ENCODE measurements around the gene PDGFD.

PDGFD gene

GRCh38 chr11:103928040-103928801 lies 235.7 kb downstream of the PDGFD start:
- intact Hi-C loops (cut with DNase I): no loop called here
- no peak for DNase-seq

GRCh38 chr11:103927535-103927934 lies 236.4 kb downstream of the PDGFD start:
- no peak for DNase-seq
- intact Hi-C loops (cut with DNase I): no loop called here

GRCh38 chr11:103926990-103927389 lies 237.0 kb downstream of the PDGFD start:
- no peak for DNase-seq
- intact Hi-C loops (cut with DNase I): no loop called here

- intact Hi-C loops (cut with DNase I): no loop called here
- no peak for DNase-seq
Measured at GRCh38 chr11:103924166-103925013, 239.6 kb downstream of the PDGFD start.

GRCh38 chr11:103923451-103923931 lies 240.5 kb downstream of the PDGFD start:
- DNase-seq: no peak
- intact Hi-C loops (cut with DNase I): no loop called here

GRCh38 chr11:103920933-103921332 lies 243.0 kb downstream of the PDGFD start:
- intact Hi-C loops (cut with DNase I): no loop called here
- DNase-seq: no peak

- intact Hi-C loops (cut with DNase I): no loop called here
- no peak for DNase-seq
Measured at GRCh38 chr11:103920449-103920848, 243.5 kb downstream of the PDGFD start.

- intact Hi-C loops (cut with DNase I): no loop called here
- no peak for DNase-seq
Measured at GRCh38 chr11:103910721-103911120, 253.2 kb downstream of the PDGFD start.

- intact Hi-C loops (cut with DNase I): no loop called here
- DNase-seq: no peak
Measured at GRCh38 chr11:103907548-103908455, 256.1 kb downstream of the PDGFD start.

GRCh38 chr11:103907136-103907535 lies 256.8 kb downstream of the PDGFD start:
- no peak for DNase-seq
- intact Hi-C loops (cut with DNase I): no loop called here

- DNase-seq: no peak
- intact Hi-C loops (cut with DNase I): no loop called here
Measured at GRCh38 chr11:103906291-103906867, 257.6 kb downstream of the PDGFD start.

- intact Hi-C loops (cut with DNase I): no loop called here
- no peak for DNase-seq
Measured at GRCh38 chr11:103904324-103904667, 259.7 kb downstream of the PDGFD start.

GRCh38 chr11:103903621-103904323 lies 260.2 kb downstream of the PDGFD start:
- no peak for DNase-seq
- intact Hi-C loops (cut with DNase I): no loop called here

- intact Hi-C loops (cut with DNase I): no loop called here
- no peak for DNase-seq
Measured at GRCh38 chr11:103902994-103903393, 261.0 kb downstream of the PDGFD start.

GRCh38 chr11:103901656-103902055 lies 262.3 kb downstream of the PDGFD start:
- DNase-seq: no peak
- intact Hi-C loops (cut with DNase I): no loop called here

GRCh38 chr11:103898577-103899336 lies 265.2 kb downstream of the PDGFD start:
- intact Hi-C loops (cut with DNase I): no loop called here
- no peak for DNase-seq

- intact Hi-C loops (cut with DNase I): no loop called here
- no peak for DNase-seq
Measured at GRCh38 chr11:103898065-103898464, 265.9 kb downstream of the PDGFD start.

- intact Hi-C loops (cut with DNase I): no loop called here
- no peak for DNase-seq
Measured at GRCh38 chr11:103897160-103897936, 266.6 kb downstream of the PDGFD start.

All from posterior cingulate gyrus (tissue), 11 donors.